GM10266 (cell line): ENCODE data around the gene NAP1L1.
A peak's percentile ranks its signal among the peaks of the same experiment; 100 is the strongest.

Experiments
- DNase-seq: peaks from one replicate; pipeline ENCODE4 v3.0.0; 2012; ENCODE audit errors: extremely low spot score
- CTCF ChIP-seq: IDR thresholded peaks from 2 replicates; pipeline ENCODE4 v1.5.1; 2012; ENCODE audit warnings: mild to moderate bottlenecking, low read depth; ENCODE audit not compliant: control insufficient read depth, insufficient read depth; ENCODE audit errors: missing control alignments

NAP1L1 gene

GRCh38 chr12:76103958-76104357 is 19.5 kb upstream of the NAP1L1 start:
- TF ChIP-seq CTCF: no peak

GRCh38 chr12:76101739-76102385 is 17.4 kb upstream of the NAP1L1 start:
- DNase-seq: no peak
- no peak for TF ChIP-seq CTCF

More at GRCh38 chr12:76103958-76104357, 19.5 kb upstream of the NAP1L1 start:
- DNase-seq: no peak

- no peak for DNase-seq
- TF ChIP-seq CTCF: no peak
Measured at GRCh38 chr12:76096079-76096646, 11.7 kb upstream of the NAP1L1 start.

GRCh38 chr12:76094754-76095153 is 10.3 kb upstream of the NAP1L1 start:
- no peak for TF ChIP-seq CTCF
- no peak for DNase-seq

- DNase-seq: no peak
- TF ChIP-seq CTCF: no peak
Measured at GRCh38 chr12:76091246-76091754, 6.8 kb upstream of the NAP1L1 start.

DNA sequence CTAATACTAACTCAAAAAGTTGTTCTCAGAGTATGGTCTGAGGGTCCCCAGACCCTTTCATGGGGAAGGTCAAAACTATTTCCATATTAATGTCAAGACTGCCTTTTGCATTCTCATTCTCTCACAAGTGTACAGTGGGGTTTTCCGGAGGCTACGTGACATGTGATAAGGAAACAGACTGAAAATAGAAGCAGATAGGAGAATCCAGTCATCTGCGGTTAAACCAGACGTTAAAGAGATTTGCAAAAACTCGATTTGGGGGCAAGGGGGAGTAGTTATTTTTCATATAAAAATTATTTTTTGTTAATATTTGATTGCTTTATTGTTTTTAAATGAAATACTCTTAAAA is 1.0 kb upstream of the NAP1L1 start:
- peak; percentile 27 for DNase-seq
- no peak for TF ChIP-seq CTCF

DNA sequence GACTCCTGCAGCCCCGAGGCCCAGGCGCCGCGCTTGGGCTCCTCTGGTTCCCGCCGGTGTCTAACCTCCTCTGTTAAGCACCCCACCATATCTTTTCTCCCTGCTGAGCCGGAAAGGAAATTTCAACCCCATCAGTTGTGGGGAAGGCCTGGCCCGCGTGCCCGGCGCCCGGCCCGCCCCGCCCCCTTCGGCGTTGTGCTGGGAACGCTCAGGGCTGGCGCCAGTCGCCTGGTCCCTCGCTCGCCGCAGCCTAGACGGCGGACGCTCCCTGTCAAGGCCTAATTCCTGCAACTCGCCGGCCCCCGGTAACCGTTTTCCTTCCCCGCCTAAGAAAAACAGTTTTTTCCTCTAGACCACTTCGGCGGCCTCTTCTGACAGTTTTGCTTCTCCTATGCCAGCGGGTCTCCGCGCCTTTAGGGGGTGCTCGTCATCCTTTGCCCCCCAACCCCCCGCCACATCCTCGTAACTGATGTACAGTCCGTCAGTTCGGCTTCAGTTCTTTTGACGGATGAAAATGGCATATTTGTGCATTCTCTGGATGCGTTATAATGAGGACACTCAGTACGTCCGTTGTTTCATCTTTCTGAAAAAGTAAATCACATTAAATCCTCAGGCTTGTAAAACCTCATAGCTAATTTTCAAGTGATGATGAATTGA is 506 bp upstream of the NAP1L1 start:
- DNase-seq: peak; percentile 58

More for the DNA sequence above, 506 bp upstream of the NAP1L1 start:
- peak; percentile 58 for TF ChIP-seq CTCF
